SH-SY5Y (cell line): Measurements from ENCODE around the gene KRT26.

Experiments
- GATA2 ChIP-seq: IDR thresholded peaks from 2 replicates; pipeline ENCODE4 v1.6.1; 2011; ENCODE audit warnings: mild to moderate bottlenecking, low read depth, low read length
- GATA3 ChIP-seq: IDR thresholded peaks from 2 replicates; pipeline ENCODE4 v1.6.1; 2011; ENCODE audit warnings: low read depth, mild to moderate bottlenecking, low read length, moderate library complexity

GRCh38 chr17:40820228-40820838 is 48.3 kb upstream of the KRT26 start:
- TF ChIP-seq GATA3 (no peak), GATA2 (no peak)
